H1 (cell line): ENCODE measurements around the gene CADPS. TPM values are rescaled to one million over a fixed set of nuclear protein-coding genes. Genes with fewer than 3 reads are reported as not detected.

Experiments used
- CTCF ChIA-PET: fragments of 300-600 bp; sonication (Branson Sonifier 250); formaldehyde crosslinking; loops from one replicate; lab custom pipeline; 2021; ENCODE audit not compliant: partially characterized antibody; lab: Charles Lee
- POLR2A ChIA-PET: fragments of 300-600 bp; sonication (Branson Sonifier 250); formaldehyde crosslinking; loops from one replicate; lab custom pipeline; 2021; ENCODE audit warnings: inconsistent platforms; ENCODE audit not compliant: partially characterized antibody; lab: Charles Lee
- DNase-seq, 2 experiments: peaks; one replicate each; pipeline versions ENCODE4 v3.0.0 to v3.0.0-alpha.2; 2010 to 2022; ENCODE audit warnings: low spot score in 2 of 2, low read depth in 1 of 2, mixed read lengths in 1 of 2
- FAIRE-seq: peaks from 2 replicates; lab custom pipeline; 2011; peaks lifted over from hg19 to GRCh38; lab: Jason Lieb, UNC
- H2AFZ ChIP-seq: 2 replicates; pipeline ENCODE4 v1.8.1; 2012; ENCODE audit warnings: low read length, inconsistent platforms
- H2AK5ac ChIP-seq: 2 replicates; pipeline ENCODE4 v1.6.1; 2013; ENCODE audit warnings: low read depth, low read length
- H2BK120ac ChIP-seq: replicated peaks from 2 replicates; pipeline ENCODE3; 2013; ENCODE audit warnings: low read depth, low read length, inconsistent platforms
- H2BK12ac ChIP-seq: 2 replicates; pipeline ENCODE4 v1.6.1; 2013; ENCODE audit warnings: low read depth, low read length
- H2BK15ac ChIP-seq: 2 replicates; pipeline ENCODE4 v1.6.1; 2013; ENCODE audit warnings: low read length
- H2BK20ac ChIP-seq: 2 replicates; pipeline ENCODE4 v1.6.1; 2013; ENCODE audit warnings: low read length
- H2BK5ac ChIP-seq: 2 replicates; pipeline ENCODE4 v1.6.1; 2013; ENCODE audit warnings: low read depth, low read length
- H3K14ac ChIP-seq: 2 replicates; pipeline ENCODE4 v1.6.1; 2013; ENCODE audit warnings: inconsistent platforms; ENCODE audit not compliant: insufficient read length
- H3K18ac ChIP-seq: 2 replicates; pipeline ENCODE4 v1.6.1; 2013; ENCODE audit warnings: low read length; ENCODE audit errors: extremely low read depth
- H3K23ac ChIP-seq: 2 replicates; pipeline ENCODE4 v1.6.1; 2013; ENCODE audit warnings: inconsistent platforms; ENCODE audit not compliant: insufficient read length
- H3K23me2 ChIP-seq: 2 replicates; pipeline ENCODE4 v1.6.1; 2013; ENCODE audit warnings: low read depth, low read length
- H3K27ac ChIP-seq: 2 replicates; pipeline ENCODE4 v1.6.1; 2011; ENCODE audit warnings: low read depth, low read length, inconsistent platforms
- H3K27me3 ChIP-seq, 4 experiments: replicated peaks in 1 of 4; 1 replicate in 1 of 4; 2 replicates in 3 of 4; pipeline versions ENCODE4 v1.6.1 to v1.8.1; 2011 to 2013; ENCODE audit warnings: low read length in 3 of 4, mild to moderate bottlenecking in 3 of 4, inconsistent platforms in 2 of 4, mixed read lengths in 2 of 4, moderate library complexity in 1 of 4; ENCODE audit not compliant: control insufficient read depth in 3 of 4, insufficient read depth in 3 of 4; ENCODE audit errors: extremely low read depth in 1 of 4
- H3K36me3 ChIP-seq, 4 experiments: 2 replicates each; pipeline versions ENCODE4 v1.6.1 to v1.8.1; 2011 to 2013; ENCODE audit warnings: mild to moderate bottlenecking in 4 of 4, low read length in 3 of 4, moderate library complexity in 2 of 4, control low read depth in 1 of 4, inconsistent platforms in 1 of 4; ENCODE audit not compliant: insufficient read depth in 4 of 4, control insufficient read depth in 2 of 4
- H3K4ac ChIP-seq: replicated peaks from 2 replicates; pipeline ENCODE3; 2013; ENCODE audit warnings: low read length, low read depth, mixed read lengths, inconsistent platforms; ENCODE audit not compliant: insufficient read length
- H3K4me1 ChIP-seq, 4 experiments: replicated peaks in 1 of 4; 1 replicate in 1 of 4; 2 replicates in 3 of 4; pipeline versions ENCODE4 v1.6.1 to v1.8.1; 2011 to 2013; ENCODE audit warnings: low read length in 3 of 4, inconsistent platforms in 2 of 4, mixed read lengths in 1 of 4; ENCODE audit not compliant: insufficient read depth in 4 of 4, control insufficient read depth in 3 of 4
- H3K4me2 ChIP-seq, 2 experiments: 2 replicates each; pipeline versions ENCODE4 v1.6.1 to v1.8.1; 2011 to 2013; ENCODE audit warnings: low read depth in 2 of 2, low read length in 2 of 2, control low read depth in 1 of 2, inconsistent platforms in 1 of 2, mild to moderate bottlenecking in 1 of 2; ENCODE audit not compliant: insufficient read depth in 1 of 2
- H3K4me3 ChIP-seq, 4 experiments: fragments of 200-600, 300-600 bp in 1 of 4; sonication (generic), shearing (Covaris generic), sonication (Bioruptor Twin) in 1 of 4; 2 replicates each; pipeline versions ENCODE4 v1.5.1 to v1.8.1; 2011 to 2016; ENCODE audit warnings: low read length in 4 of 4, low read depth in 3 of 4, control low read depth in 2 of 4, inconsistent platforms in 2 of 4, mild to moderate bottlenecking in 2 of 4, mixed read lengths in 1 of 4, moderate library complexity in 1 of 4; ENCODE audit not compliant: insufficient read depth in 2 of 4; ENCODE audit errors: extremely low read depth in 1 of 4
- H3K56ac ChIP-seq: replicated peaks from 2 replicates; pipeline ENCODE3; 2013; ENCODE audit warnings: low read depth, mild to moderate bottlenecking, mixed read lengths, low read length, inconsistent platforms; ENCODE audit not compliant: insufficient read length
- H3K79me1 ChIP-seq: 2 replicates; pipeline ENCODE4 v1.6.1; 2013; ENCODE audit warnings: low read depth, low read length, control low read depth
- H3K79me2 ChIP-seq, 2 experiments: 2 replicates each; pipeline versions ENCODE4 v1.6.1 to v1.8.1; 2012 to 2013; ENCODE audit warnings: low read length in 2 of 2, mild to moderate bottlenecking in 2 of 2, inconsistent platforms in 1 of 2; ENCODE audit not compliant: insufficient read depth in 2 of 2, control insufficient read depth in 1 of 2
- H3K9ac ChIP-seq, 4 experiments: replicated peaks in 1 of 4; 1 replicate in 1 of 4; 2 replicates in 3 of 4; pipeline versions ENCODE4 v1.6.1 to v1.8.1; 2011 to 2013; ENCODE audit warnings: low read depth in 3 of 4, low read length in 3 of 4, control low read depth in 2 of 4, mild to moderate bottlenecking in 2 of 4, moderate library complexity in 2 of 4, inconsistent platforms in 1 of 4; ENCODE audit errors: extremely low read depth in 1 of 4
- H3K9me3 ChIP-seq, 2 experiments: 2 replicates each; pipeline versions ENCODE4 v1.6.1 to v1.8.1; 2012 to 2013; ENCODE audit warnings: mild to moderate bottlenecking in 2 of 2, moderate library complexity in 2 of 2, control low read depth in 1 of 2, inconsistent platforms in 1 of 2, low read depth in 1 of 2, low read length in 1 of 2, mixed read lengths in 1 of 2; ENCODE audit not compliant: insufficient read depth in 2 of 2
- H4K20me1 ChIP-seq, 2 experiments: replicated peaks in 1 of 2; 2 replicates each; pipeline versions ENCODE3 to v1.8.1; 2011 to 2013; ENCODE audit warnings: inconsistent platforms in 2 of 2, low read length in 2 of 2, mild to moderate bottlenecking in 1 of 2; ENCODE audit not compliant: insufficient read depth in 2 of 2, control insufficient read depth in 1 of 2
- H4K5ac ChIP-seq: 2 replicates; pipeline ENCODE4 v1.6.1; 2013; ENCODE audit warnings: low read length, low read depth, mixed read lengths, inconsistent platforms; ENCODE audit not compliant: insufficient read length
- H4K8ac ChIP-seq: 2 replicates; pipeline ENCODE4 v1.8.0; 2013; ENCODE audit warnings: mild to moderate bottlenecking, moderate library complexity, low read length, inconsistent platforms; ENCODE audit not compliant: insufficient read depth; ENCODE audit errors: extremely low read depth
- H4K91ac ChIP-seq: replicated peaks from 2 replicates; pipeline ENCODE3; 2013; ENCODE audit warnings: low read length, mixed read lengths, inconsistent platforms; ENCODE audit not compliant: insufficient read length
- CBX8 ChIP-seq: fragments of 300-800, 300-1000 bp; sonication (generic); IDR thresholded peaks from 2 replicates; pipeline ENCODE4 v1.7.1; 2016; ENCODE audit warnings: low read depth, low read length, borderline replicate concordance
- CHD1 ChIP-seq: IDR thresholded peaks from 2 replicates; pipeline ENCODE4 v1.6.1; 2012; ENCODE audit warnings: low read depth, low read length, improper control_type of control experiment
- CREB1 ChIP-seq: IDR thresholded peaks from 2 replicates; pipeline ENCODE4 v1.6.1; 2012; ENCODE audit warnings: inconsistent platforms
- CTBP2 ChIP-seq: IDR thresholded peaks from 2 replicates; pipeline ENCODE4 v1.7.0; 2011; ENCODE audit warnings: borderline replicate concordance, mild to moderate bottlenecking, moderate library complexity, mixed read lengths, low read length; ENCODE audit not compliant: insufficient read depth, insufficient read length
- EZH2 ChIP-seq: fragments of 200-600 bp; sonication (generic); IDR thresholded peaks from 2 replicates; pipeline ENCODE4 v1.7.1; 2012; ENCODE audit warnings: low read depth, mild to moderate bottlenecking, moderate library complexity, low read length, inconsistent platforms; ENCODE audit not compliant: severe bottlenecking
- FOSL1 ChIP-seq: IDR thresholded peaks from 2 replicates; pipeline ENCODE4 v1.6.1; 2011; ENCODE audit warnings: mild to moderate bottlenecking, low read depth, low read length, moderate library complexity; ENCODE audit not compliant: insufficient read depth
- GTF2F1 ChIP-seq: IDR thresholded peaks from 2 replicates; pipeline ENCODE4 v1.6.1; 2012; ENCODE audit warnings: low read depth, low read length, improper control_type of control experiment, borderline replicate concordance
- JUN ChIP-seq: IDR thresholded peaks from 2 replicates; pipeline ENCODE4 v1.6.1; 2011; ENCODE audit warnings: low read depth, mild to moderate bottlenecking, improper control_type of control experiment, low read length
- MAFK ChIP-seq: IDR thresholded peaks from 2 replicates; pipeline ENCODE4 v1.6.1; 2012; ENCODE audit warnings: low read depth, mild to moderate bottlenecking, improper control_type of control experiment, low read length
- POLR2AphosphoS5 ChIP-seq: IDR thresholded peaks from 2 replicates; pipeline ENCODE4 v1.6.1; 2011; ENCODE audit warnings: low read depth, low read length
- POU5F1 ChIP-seq: IDR thresholded peaks from 2 replicates; pipeline ENCODE4 v1.6.1; 2011; ENCODE audit warnings: low read depth, mild to moderate bottlenecking, low read length, moderate library complexity
- SAP30 ChIP-seq: fragments of 300-600 bp; sonication (generic); IDR thresholded peaks from 2 replicates; pipeline ENCODE4 v1.7.1; 2012; ENCODE audit warnings: low read length, moderate library complexity, mild to moderate bottlenecking, inconsistent platforms; ENCODE audit not compliant: insufficient read depth, insufficient replicate concordance
- SIN3A ChIP-seq, 2 experiments: IDR thresholded peaks in 1 of 2; conservative IDR thresholded peaks in 1 of 2; 2 replicates each; pipeline ENCODE4 v1.6.1; 2011 to 2012; ENCODE audit warnings: low read length in 2 of 2, improper control_type of control experiment in 1 of 2, low read depth in 1 of 2, mild to moderate bottlenecking in 1 of 2
- SIRT6 ChIP-seq: IDR thresholded peaks from one replicate; pipeline ENCODE4 v1.7.1; 2012; ENCODE audit warnings: low read length, inconsistent platforms
- SIX5 ChIP-seq: IDR thresholded peaks from 2 replicates; pipeline ENCODE4 v1.6.1; 2011; ENCODE audit warnings: mild to moderate bottlenecking, low read depth, low read length
- WGBS, 2 experiments: shearing (Covaris generic) in 1 of 2; methylation state at CpG; one replicate each; pipeline versions ENCODE4 v1.1.6 to v1.1.7; 2013 to 2015; ENCODE audit warnings: low lambda C conversion rate in 2 of 2, mixed read lengths in 2 of 2, inconsistent platforms in 1 of 2, low coverage in 1 of 2, missing lambda C conversion rate in 1 of 2; ENCODE audit not compliant: insufficient replicate concordance in 2 of 2, insufficient coverage in 1 of 2, insufficient read length in 1 of 2; ENCODE audit errors: extremely low coverage in 1 of 2, missing lambda C conversion rate in 1 of 2; 5-methylcytosine and 5-hydroxymethylcytosine counted together
- polyA plus RNA-seq, 7 experiments: library from polyadenylated mRNA; depleted of rRNA in 3 of 7; stranded (reverse) in 5 of 7; unstranded in 2 of 7; fragments of >200 nt in 5 of 7; fragments of 200-250 nt in 2 of 7; gene quantifications; 1 replicate in 5 of 7; 2 replicates in 1 of 7; 4 replicates in 1 of 7; pipeline versions ENCODE4 v1.2.1 to v1.2.3, GENCODE V29; 2011 to 2013; ENCODE audit warnings: missing spikeins in 2 of 7, mixed read lengths in 2 of 7
- total RNA-seq: library from RNA; stranded (reverse); fragmentation: NEBNext Ultra II Directional; extraction: Animal tissue kit (Norgen Biotek cat#: 25700); gene quantifications from 2 replicates; pipeline ENCODE4 v1.2.1, GENCODE V29; 2021

The CADPS gene
- total and polyA plus RNA-seq, 2 of the 8 experiments (the other 6 are each of a cell fraction or from before 2014, with no cell fraction given): 7.1 to 10.2 TPM

- Histone ChIP-seq H2AK5ac (no peak overlapping the region), H3K27ac (no peak overlapping the region), H3K27me3 (no peaks in the 10 kb centered on the region), H3K79me2 (no peaks in the 10 kb centered on the region), H2BK20ac (no peak overlapping the region), H3K4me1 (peaks cover 0 to 5% (median 0%) of the 10 kb centered on the region in 4 experiments; a peak in 2 of 7 replicates), H3K18ac (no peak overlapping the region), H3K4me3 (no peak overlapping the region), H3K4me2 (no peak overlapping the region), H4K20me1 (no peaks in the 10 kb centered on the region), H4K8ac (no peak overlapping the region), H3K4ac (no peak overlapping the region), H2BK120ac (no peak overlapping the region), H3K23ac (no peak overlapping the region), H2BK12ac (no peak overlapping the region), H3K9me3 (no peaks in the 10 kb centered on the region), H3K14ac (no peak overlapping the region), H2BK5ac (no peak overlapping the region), H4K5ac (no peak overlapping the region), H3K23me2 (no peaks in the 10 kb centered on the region), H3K9ac (no peak overlapping the region), H3K36me3 (no peaks in the 10 kb centered on the region), H3K56ac (no peak overlapping the region), H3K79me1 (no peaks in the 10 kb centered on the region), H2BK15ac (no peak overlapping the region), H4K91ac (no peak overlapping the region), H2AFZ (no peak overlapping the region)
- WGBS, 2 experiments: 86% methylated on average over 1 of the region's 1 CpG; no CpG with 5 or more reads in 1 of the 2 experiments
- no peak for FAIRE-seq
- CTCF ChIA-PET: interaction anchor here (1.4 to 2.8 kb wide), 3 partner anchors 10 to 52 kb away, joined by 5 to 13 read pairs (median 5); no protein-coding TSS in a partner anchor
- no peak for DNase-seq
- POLR2A ChIA-PET: interaction anchor here (0.5 to 1.0 kb wide), 2 partner anchors 9 to 10 kb away, joined by 3 to 4 read pairs; no protein-coding TSS in a partner anchor
- no peak for TF ChIP-seq JUN
- no peak for TF ChIP-seq CREB1
- TF ChIP-seq SIX5: no peak
- no peak for TF ChIP-seq POU5F1
- TF ChIP-seq CTBP2: no peak
- no peak for TF ChIP-seq SIRT6
- no peak for TF ChIP-seq MAFK
- no peak for TF ChIP-seq EZH2
- no peak for TF ChIP-seq GTF2F1
- no peak for TF ChIP-seq SAP30
- TF ChIP-seq CBX8: no peak
- no peak for TF ChIP-seq CHD1
- TF ChIP-seq FOSL1: no peak
- TF ChIP-seq POLR2AphosphoS5: no peak
- TF ChIP-seq SIN3A (conservative IDR thresholded peaks at IDR 0.05 in 1 of 2, IDR thresholded peaks at IDR 0.05 in 1 of 2; ENCODE audit: low read depth in 1 of 2, low read length in 2 of 2): no peak
These were observed 157.2 kb downstream of the CADPS start for GRCh38 chr3:62718011-62718410.
